ENCODE results near the gene WDCP. TPM values are rescaled to one million over a fixed set of nuclear protein-coding genes. Genes with fewer than 3 reads are reported as not detected.

The WDCP gene
- total and polyA plus RNA-seq, 7 donors, result 1.2 to 10.0 (median 3.7) TPM

- Histone ChIP-seq H3K27ac (no peak overlapping the region), H3K4me3 (no peak overlapping the region), H3K4me1 (peaks cover 0 to 21% (median 15%) of the 10 kb centered on the region in 4 donors), H3K36me3 (no peaks in the 10 kb centered on the region), H3K27me3 (no peaks in the 10 kb centered on the region), H3K9me3 (no peaks in the 10 kb centered on the region)
- no peak for DNase-seq
- 94 to 97% methylated on average over 1 of the region's 1 CpG for WGBS, 2 donors
- TF ChIP-seq EP300 (IDR thresholded peaks at IDR 0.05) (no peak), CTCF (IDR thresholded peaks at IDR 0.05) (no peak), POLR2AphosphoS5 (IDR thresholded peaks at IDR 0.05) (no peak), POLR2A (IDR thresholded peaks at IDR 0.05) (no peak)
- intact Hi-C loops (cut with DNase I), result no loop called here
Measured at GRCh38 chr2:24052951-24053350, 5.8 kb upstream of the WDCP start.

DNA sequence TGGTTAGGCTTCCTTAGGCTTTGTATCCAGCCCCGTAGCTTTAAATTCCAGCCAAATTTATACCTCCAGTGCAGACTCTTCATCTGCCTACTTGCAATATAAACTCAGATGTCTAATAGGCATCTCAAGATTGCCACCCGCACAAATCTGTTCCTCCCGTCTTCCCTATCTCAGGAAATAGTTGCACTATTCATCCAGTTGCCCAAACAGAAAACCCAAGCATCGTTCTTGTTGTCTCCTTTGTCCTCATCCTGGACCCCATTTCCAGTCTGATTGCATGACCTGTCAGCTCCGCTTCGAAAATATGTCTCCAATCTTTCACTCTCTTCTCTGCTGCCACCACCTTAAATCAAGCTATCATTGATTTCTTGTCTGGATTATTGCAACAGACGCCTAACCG is 4.6 kb upstream of the WDCP start:
- Histone ChIP-seq H3K4me1 (peaks cover 0 to 27% (median 18%) of the 10 kb centered on the region in 4 donors), H3K9me3 (no peaks in the 10 kb centered on the region), H3K27ac (no peak overlapping the region), H3K27me3 (no peaks in the 10 kb centered on the region), H3K36me3 (no peaks in the 10 kb centered on the region), H3K4me3 (no peak overlapping the region)
- intact Hi-C loops (cut with DNase I), result no loop called here
- no peak for DNase-seq
- 78 to 86% methylated on average over 8 of the region's 8 CpGs for WGBS, 2 donors
- TF ChIP-seq EP300 (IDR thresholded peaks at IDR 0.05), result no peak
- no peak for TF ChIP-seq POLR2A (IDR thresholded peaks at IDR 0.05)
- no peak for TF ChIP-seq POLR2AphosphoS5 (IDR thresholded peaks at IDR 0.05)
- TF ChIP-seq CTCF (IDR thresholded peaks at IDR 0.05), result no peak

DNA sequence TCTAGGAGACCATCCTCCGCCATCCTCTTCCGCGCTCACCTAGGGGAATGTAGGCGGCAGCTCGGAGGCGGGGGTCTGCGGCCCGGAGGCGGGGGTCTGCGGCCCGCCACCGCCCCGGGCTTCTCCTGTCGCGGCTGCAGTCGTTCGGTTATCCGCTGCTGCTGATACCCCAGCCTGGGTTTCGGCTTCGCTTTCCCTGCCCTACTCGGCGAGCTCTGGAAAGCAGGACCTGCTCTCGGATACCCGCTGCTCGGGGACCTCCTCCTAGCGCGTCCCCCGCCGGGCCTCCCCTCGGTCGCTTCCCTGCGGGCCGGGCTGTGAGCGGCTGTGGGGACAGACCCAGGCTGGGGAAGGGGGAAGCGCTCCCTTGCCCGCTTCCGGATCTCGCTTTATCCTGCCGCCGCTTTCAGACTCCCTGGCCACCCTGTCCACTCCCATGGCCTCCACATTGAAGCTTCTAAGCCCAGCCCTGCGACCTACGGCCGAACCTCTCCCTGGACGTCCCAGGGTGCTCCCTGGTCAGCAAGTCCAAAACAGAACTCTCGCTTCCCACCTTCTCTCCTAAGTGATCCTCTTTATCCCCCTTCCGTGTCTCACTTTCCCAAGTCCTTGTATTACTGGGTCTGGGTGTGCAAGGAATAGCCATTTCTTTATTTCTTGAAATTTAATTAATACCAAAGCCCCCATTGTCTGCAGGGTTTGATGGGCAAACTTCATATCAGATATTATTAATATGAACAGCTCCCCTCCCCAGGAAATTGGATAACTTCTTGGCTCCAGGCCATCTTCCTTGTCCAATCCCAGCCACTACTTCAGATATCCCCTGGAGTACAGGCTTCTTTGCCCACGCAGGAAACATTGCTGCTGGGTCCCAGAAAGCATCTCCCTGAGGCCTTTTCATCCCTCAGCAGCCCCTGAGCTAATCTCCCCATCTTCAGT is 3.1 kb upstream of the WDCP start:
- Histone ChIP-seq H3K9me3 (no peaks in the 10 kb centered on the region), H3K27ac (peak overlapping the region; percentile 47 to 64 (median 60)), H3K4me1 (peaks cover 0 to 41% (median 28%) of the 10 kb centered on the region in 4 donors), H3K36me3 (no peaks in the 10 kb centered on the region), H3K4me3 (peak overlapping the region; percentile 50 to 76 (median 74)), H3K27me3 (no peaks in the 10 kb centered on the region)
- WGBS, 2 donors, result 10 to 19% methylated on average over 47 of the region's 47 CpGs
- DNase-seq, result peak; percentile 70
- no peak for TF ChIP-seq CTCF (IDR thresholded peaks at IDR 0.05)
- TF ChIP-seq POLR2AphosphoS5 (IDR thresholded peaks at IDR 0.05), result no peak
- TF ChIP-seq EP300 (IDR thresholded peaks at IDR 0.05), result no peak
- TF ChIP-seq POLR2A (IDR thresholded peaks at IDR 0.05), result no peak
- intact Hi-C loops (cut with DNase I), result no loop called here

- Histone ChIP-seq H3K36me3 (no peaks in the 10 kb centered on the region), H3K4me3 (peak within 1 kb of the TSS; percentile 50 to 76 (median 74)), H3K4me1 (peaks cover 0 to 41% (median 28%) of the 10 kb centered on the region in 4 donors), H3K9me3 (no peaks in the 10 kb centered on the region), H3K27ac (peak within 1 kb of the TSS; percentile 47 to 64 (median 60)), H3K27me3 (no peaks in the 10 kb centered on the region)
- TF ChIP-seq POLR2A (IDR thresholded peaks at IDR 0.05) (no peak), POLR2AphosphoS5 (IDR thresholded peaks at IDR 0.05) (peak in 1 of 4 donors; percentile 49), EP300 (IDR thresholded peaks at IDR 0.05) (no peak)
- peak; percentile 72 for DNase-seq
- WGBS, 2 donors, result 1% methylated on average over 52 of the region's 52 CpGs
- intact Hi-C loops (cut with DNase I), result loop anchor here (5.0 kb wide), 1 partner anchor 107 kb away; the partner anchor contains the start of gene UBXN2A
Measured at GRCh38 chr2:24049485-24050021, 2.4 kb upstream of the WDCP start, which contains the start of gene FKBP1B. FKBP1B (plus strand) TSS chr2:24049741; CDS start chr2:24049850, 109 bp downstream.
